ENCODE results near the gene RFPL3.
"Not testable (repeated sequence)": the region's sequence is repeated elsewhere in the genome, so short reads cannot be mapped to it uniquely, and the experiment has no call there.

RFPL3 gene

DNA sequence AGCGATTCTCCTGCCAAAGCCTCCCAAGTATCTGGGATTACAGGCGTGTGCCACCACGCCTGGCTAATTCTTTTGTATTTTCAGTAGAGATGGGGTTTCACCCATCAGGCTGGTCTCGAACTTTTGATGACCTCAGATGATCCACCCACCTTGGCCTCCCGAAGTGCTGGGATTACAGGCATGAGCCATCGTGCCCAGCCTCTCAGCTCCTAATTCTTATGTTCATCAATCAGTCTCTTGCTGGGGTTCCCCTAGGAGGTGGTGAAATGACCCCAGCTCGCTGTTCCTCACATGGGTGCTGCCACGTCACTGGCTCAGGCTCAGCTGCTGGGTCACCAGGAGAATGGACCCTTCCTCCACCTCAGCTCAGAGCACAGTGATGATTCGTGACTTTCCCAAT lies at the start of gene RFPL3:
RFPL3 (plus strand) TSS at position 301 of the 400 bp plus-strand sequence. CDS start 205 bp downstream, outside the sequence.
- not testable (repeated sequence) for DNase-seq (ENCODE audit: low read depth)

DNA sequence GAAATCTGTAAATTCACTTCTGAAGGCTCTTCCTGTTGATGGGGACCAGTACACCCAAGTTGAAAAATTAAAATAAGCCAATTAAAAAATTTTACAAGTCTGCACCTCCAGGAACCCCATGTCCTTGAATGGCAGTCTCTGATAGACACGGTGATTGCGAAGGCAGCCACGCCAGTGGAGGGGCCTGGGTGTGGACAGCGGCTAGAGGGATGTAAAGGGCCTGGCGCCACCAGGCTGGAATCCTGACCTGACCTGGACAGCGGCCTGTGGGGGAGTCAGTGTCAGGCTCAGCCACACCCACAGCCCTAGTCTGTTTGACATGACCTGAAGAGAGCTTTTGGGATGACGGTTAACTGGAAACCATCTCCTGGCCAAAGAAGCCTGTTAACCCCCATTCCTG lies 49.5 kb upstream of the RFPL3 start:
- no peak for DNase-seq (ENCODE audit: low read depth)

DNA sequence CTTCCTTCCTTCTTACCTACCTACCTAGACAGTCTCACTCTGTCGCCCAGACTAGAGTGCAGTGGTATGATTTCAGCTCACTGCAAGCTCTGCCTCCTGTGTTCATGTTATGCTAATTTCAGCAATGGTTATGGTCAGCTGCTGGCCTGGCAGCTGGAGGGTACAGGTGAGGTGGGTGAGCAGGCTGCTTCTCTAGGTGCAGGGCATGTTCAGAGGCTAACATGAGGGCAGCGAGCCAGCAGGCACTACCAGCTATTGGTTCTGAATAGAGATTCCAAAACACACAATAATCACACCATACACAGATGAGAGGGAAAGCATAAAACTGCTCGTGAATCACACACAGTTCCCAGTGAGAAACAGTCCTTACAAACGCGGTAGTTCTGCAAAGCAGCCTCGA lies 48.7 kb upstream of the RFPL3 start:
- DNase-seq (ENCODE audit: low read depth), result no peak

DNA sequence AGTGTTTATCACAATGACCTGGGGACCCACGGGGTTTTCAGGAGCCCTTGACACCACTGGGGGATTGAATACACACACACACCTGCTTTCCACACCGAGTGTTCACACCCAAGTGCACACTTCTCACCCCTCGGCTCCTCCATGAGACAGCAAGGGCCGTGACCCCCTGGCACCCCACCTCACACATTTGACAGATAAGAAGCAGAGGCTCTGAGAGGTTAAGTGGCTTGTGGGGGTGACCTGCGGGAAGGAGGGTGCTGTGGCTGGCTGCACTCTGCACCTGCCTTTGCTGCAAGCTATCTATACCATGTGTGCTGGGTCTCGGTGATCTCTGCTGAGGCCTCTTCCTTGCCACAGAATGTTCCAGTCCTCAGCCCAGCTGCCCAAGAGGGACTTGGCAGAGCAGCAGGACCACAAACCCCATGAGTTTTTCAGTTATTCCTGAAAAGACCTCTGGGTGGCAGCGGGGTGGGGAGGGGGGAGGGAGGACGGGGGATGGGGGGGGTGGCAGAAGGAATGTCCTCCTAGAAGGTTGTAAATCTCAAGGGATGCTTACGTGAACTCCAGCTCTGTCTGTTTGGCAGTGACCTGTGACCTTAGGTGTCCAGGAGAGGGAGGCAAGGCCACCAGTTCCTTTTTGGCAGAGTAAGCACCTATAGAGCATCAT lies 47.9 kb upstream of the RFPL3 start:
- DNase-seq (ENCODE audit: low read depth), result no peak

DNA sequence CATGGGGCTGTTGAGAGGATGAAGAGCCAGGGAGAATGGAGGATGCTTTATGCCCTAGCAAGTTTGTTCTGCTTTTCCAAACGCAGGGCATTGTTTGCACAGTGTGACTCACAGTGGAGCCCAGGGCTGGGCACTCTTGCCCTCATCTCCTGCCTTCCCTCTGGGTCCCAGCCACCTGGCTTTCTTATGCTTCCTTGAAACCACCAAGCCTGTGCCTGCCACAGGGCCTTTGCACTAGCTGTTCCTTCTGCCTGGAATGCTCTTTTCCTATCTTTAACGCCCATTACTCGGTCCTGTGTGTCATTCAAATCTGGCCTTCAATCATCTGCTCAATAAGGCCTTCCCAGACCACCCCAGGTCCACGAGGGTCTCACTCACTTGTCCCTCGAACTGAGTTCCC lies 46.9 kb upstream of the RFPL3 start:
- DNase-seq (ENCODE audit: low read depth), result no peak

DNA sequence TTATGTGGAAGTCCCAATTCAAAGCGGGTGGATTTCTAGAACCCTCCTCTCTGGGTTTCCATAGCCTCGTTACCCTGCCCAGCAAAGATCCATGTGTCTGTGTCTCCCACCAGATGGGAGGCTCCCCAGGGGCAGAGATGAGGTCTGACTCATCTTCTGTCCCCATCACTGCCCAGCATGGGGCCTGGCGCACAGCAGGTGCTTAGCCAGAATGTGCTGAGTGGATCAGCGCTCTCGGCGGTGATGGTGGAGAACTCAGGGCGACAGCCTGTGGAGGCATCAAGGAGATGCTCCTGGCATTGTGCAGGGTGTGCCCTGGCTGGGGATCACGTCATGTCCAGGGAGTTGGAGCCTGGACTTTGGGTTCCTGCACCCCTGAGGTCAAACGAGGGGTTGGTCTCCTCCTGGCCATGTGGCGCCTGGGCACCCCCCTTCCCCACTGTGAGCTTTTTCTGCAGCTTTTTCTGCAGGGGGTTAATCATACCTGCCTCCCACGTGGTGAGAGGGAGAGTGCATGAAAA lies 46.1 kb upstream of the RFPL3 start:
- no peak for DNase-seq (ENCODE audit: low read depth)

DNA sequence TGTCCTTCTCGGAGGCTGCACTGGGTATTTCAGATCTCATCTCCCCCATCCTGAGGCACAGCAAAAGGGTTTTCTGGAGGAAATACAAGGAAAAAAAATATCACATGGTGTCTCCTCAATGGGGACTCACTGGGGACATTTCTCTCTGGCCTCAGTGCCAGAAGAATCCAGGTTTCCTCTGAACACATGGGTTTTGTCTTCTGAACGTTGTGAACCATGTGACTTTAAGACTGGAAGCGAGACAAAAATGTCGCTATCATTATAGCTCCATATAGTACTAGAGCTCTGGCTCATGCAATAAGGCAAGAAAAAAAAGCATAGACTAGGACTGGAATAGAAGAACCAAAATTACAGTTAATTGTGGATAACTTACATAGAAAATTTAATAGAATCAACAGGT lies 44.9 kb upstream of the RFPL3 start:
- no peak for DNase-seq (ENCODE audit: low read depth)

DNA sequence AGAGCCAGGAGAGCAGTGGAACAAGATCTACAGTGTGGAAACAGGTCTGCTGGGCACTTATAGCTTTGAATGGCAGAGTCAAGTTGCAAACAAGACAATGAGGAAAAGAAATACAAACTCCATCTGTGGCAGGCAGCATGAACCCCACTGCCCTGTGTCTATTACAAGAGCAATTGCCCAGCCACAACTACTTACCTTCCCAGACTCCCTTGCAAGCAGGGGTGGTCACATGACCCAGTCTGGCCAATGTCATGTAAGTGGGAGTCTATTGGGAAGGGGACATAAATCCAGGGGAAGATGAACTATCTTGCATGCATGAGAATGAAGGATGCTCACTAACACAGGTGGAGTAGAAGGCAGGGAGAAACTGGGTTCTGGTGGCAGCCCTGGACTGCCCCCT lies 44.1 kb upstream of the RFPL3 start:
- no peak for DNase-seq (ENCODE audit: low read depth)

DNA sequence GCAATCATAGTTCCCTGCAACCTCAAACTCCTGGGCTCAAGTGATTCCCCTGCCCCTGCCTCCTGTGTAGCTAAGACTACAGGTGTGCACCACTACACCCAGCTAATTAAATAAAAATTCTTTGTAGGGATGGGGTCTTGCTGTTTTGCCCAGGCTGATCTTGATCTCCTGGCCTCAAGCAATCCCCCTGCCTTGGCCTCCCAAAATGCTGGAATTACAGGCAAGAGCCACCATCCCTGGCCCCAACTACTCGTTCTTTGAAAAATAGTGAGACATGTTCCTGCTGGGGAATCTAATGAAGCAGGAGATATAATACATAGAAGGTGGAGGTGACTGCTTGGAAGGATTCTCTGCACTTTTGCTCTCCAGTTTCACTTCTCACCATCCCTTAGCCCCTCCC lies 40.1 kb upstream of the RFPL3 start:
- DNase-seq (ENCODE audit: low read depth), result no peak

DNA sequence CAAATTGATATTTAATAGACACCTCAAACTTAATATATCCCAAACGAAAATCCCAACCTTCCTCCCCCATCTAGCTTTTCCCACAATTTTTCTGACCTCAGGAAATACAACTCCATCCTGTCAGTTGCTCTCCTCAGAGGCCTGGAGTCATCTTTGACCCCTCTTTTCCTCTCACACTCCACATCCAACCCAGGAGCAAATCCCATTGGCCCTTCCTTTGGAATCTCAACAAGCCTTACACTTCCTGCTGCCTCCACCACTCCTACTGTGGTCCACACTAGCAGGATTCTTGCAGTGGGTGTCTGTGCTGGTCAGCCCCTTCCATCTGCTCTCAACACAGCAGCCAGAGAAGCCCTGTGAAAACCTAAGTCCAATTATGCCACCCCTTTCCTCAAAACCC lies 39.3 kb upstream of the RFPL3 start:
- no peak for DNase-seq (ENCODE audit: low read depth)

DNA sequence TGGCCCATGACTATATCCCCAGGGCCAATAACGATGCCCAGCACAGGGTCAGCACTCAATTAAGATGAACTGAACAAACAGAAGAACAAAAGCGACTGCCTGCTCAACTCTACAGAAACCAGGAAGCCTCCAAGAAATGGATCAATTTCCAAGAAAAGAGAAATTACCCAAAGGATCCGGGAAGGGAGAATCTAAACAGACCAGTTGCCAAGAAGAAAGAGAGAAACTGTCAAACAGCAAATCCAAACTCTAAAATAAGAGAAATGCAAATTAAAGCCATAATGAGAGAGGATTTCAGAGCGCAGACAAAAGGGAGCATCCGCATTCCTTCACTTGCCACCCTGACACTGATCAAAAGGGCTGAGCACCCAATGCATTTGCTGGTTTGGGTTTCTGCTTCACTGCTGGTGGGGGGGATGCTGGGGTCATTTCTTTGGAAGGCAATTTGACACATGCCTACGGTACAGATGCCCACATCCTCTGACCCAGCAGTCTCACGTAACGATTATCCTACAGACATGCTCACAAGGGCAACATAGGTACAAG lies 37.7 kb upstream of the RFPL3 start:
- DNase-seq (ENCODE audit: low read depth), result no peak

DNA sequence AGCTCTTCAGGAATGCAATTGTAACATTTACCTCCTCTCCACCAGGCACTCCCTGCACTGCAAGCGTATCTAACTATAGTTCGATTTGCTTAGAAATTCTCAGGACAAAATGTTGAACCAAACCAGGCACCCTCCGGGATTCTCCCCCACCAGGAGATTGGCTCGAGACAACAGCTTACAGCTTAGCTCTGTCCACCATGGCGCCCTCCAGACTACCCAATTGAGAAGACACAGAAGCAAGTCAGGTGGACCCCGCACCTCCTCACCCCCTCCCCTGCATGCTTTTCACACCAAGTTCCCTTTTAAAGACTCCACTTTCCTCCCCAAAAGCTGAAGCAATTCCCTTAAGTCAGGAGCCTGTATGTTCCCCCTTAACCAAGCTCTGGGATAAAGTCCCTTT lies 34.7 kb upstream of the RFPL3 start:
- no peak for DNase-seq (ENCODE audit: low read depth)

DNA sequence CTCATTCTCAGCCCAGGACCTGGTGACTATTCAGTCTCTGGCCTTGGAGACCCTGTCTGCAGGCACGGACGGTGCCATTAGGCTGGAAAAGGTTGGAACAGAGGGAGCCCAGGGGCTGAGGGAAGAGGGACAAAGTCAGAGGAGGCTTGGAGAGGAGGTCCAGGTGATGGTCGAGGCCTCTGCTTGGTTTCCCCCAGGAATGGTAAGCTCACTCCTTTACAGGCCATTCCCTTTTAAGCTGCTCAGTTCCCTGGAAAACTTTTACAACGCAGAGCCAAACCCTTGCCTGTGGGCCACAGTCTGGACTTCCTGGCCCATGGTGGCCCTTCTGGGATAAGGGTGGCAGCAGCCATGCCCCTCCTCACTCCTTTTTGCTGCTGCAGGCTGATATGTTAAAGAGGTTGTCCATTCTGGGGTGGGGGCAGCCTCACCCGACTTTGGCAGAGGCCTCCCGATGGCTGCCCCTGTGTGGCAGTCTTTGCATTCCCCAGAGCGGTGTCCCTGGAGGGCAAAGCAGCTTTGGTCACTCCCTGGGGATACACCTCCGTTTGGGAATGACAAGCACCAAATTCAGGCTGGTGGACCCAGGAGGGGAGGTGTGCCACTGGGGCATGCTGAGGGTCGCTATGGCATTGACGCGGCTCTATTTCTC lies 34.0 kb upstream of the RFPL3 start:
- no peak for DNase-seq (ENCODE audit: low read depth)

DNA sequence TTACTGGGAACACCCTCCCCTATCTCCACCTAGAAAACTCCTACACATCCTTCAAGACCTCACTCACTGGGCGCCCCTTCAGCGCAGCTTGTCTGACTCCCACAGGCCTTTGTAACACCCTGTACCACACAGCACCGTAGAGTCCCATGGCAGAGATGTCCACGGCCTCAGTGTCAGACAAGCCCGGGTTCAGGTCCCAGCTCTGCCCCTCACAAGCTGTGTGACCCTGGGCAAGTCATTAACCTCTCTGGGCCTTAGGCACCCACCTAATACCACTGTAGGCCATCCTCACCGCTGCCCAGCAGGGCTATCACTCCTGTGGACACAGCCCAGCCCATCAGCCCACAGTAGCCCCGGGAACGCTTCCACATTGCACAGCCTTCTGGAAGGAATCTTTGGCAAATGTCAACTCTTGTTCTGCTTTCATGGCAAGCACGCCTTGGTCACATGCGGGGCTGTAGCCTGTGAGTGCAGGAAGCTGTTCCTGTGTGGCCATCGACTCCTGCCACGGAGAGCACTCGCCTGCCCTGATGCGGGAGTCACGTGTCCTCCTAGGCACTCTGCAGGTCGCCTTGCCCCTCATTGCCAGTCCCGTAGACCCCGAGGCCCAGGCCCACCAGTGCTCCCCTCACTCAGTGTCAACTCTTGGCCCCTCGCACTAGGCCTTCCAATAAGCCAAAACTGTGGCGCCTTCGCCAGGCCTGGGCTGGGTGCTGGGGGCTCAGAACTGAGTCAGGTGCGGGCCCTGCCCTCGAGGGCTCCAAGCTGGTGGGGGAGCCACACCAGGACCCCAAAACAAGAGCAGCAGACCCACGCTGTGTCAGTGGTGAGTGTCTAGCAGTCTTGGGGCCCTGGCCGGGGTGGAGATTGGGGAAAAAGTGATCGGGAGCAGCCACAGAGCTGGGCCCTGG lies 32.9 kb upstream of the RFPL3 start:
- no peak for DNase-seq (ENCODE audit: low read depth)

DNA sequence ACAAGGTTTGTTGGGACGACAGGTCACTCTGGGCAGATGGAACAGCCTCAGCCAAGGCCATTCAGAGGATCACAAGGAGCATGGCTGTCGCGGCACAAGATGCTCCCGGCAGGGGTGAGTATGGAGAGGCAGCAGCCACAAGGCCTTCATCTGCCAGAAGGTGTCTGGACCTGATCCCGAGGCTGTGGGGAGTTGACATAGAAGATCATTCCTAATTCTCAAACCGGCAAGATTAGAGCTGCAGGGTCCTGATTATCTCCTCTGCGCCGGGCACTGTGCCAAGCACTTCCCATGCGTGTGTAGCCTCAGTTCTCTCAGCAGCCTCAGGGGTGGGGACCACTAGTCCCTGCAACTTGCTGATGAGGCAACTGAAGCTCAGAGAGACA lies 32.3 kb upstream of the RFPL3 start:
- no peak for DNase-seq (ENCODE audit: low read depth)

DNA sequence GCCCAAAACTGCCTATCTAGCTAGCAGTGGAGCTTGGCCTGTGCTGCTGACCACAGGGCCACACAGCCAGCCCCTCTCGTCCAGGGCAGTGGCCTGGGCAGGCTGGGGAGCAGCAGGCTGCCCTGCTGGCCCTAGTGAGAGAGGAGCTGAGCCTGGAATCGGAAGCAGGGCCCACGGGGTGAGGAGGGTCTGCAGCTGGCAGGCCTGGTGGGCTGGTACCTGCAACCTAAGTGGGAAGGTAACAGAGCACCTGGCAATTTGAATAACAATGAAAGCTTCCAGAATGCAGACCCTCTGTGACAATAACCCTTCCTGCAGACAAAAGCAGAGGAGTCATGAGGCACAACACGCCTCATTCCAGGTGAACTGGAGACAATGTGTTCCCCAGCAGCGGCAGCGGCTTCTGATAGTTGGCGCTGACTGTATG lies 31.8 kb upstream of the RFPL3 start:
- no peak for DNase-seq (ENCODE audit: low read depth)

DNA sequence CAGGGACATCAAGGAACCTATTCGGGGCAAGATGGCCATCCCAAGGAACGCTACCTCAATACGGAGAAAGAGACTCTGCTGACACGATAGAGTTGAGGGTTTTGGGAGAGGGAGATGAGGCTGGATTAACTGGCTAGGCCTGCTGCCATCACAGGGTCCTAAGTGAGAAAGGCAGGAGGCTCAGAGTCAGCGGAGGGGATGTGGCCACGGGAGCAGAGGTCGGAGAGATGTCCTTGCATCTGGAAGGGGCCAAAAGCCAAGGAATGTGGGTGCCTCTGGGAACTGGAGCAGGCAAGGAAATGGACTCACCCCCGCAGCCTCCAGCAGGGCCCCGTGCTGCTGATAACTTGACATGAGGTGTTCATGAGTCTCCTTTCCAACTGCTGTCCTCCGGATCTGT lies 31.0 kb upstream of the RFPL3 start:
- no peak for DNase-seq (ENCODE audit: low read depth)

DNA sequence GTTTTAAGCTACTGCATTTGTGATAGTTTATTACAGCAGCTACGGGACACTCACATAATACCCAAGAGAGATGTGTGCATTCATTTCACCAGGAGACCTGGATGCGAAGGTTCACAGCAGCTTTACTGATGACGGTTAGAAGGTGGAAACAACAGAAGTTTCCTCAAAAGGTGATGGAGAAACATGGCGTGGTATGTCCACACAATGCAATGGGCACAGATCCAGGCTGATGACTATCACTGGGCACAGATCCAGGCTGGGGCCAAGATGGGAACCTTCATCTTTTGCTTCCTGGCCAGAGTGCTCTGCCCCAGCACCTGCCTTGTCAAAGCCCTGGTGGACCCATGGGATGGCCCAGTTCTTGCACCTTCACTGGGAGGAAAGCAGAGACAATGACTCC lies 30.6 kb upstream of the RFPL3 start:
- DNase-seq (ENCODE audit: low read depth), result no peak

DNA sequence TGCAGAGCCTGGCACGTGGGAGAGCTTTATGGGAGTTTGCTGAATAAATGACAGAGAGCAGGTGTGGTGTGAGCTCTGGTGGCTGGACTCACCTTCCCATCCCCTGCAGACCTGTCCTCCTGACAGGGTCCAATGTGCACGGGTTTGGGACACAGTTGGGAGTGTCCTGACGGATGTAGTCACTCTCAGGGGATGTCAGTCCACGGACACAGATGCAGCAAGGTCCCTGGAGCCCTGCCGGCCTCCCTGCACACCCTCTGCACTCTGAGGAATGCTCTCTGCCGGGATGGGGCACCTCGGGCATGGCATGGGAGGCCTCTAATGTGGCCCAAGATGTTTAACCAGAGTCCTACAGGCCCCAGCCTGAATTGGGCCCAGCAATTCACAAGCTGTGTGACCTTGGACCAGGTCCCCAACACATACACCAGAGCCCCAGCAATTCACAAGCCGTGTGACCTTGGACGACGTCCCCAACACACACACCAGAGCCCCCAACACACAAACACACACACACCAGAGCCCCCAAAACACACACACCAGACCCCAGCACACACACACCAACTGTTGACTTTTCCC lies 30.0 kb upstream of the RFPL3 start:
- DNase-seq (ENCODE audit: low read depth), result no peak

DNA sequence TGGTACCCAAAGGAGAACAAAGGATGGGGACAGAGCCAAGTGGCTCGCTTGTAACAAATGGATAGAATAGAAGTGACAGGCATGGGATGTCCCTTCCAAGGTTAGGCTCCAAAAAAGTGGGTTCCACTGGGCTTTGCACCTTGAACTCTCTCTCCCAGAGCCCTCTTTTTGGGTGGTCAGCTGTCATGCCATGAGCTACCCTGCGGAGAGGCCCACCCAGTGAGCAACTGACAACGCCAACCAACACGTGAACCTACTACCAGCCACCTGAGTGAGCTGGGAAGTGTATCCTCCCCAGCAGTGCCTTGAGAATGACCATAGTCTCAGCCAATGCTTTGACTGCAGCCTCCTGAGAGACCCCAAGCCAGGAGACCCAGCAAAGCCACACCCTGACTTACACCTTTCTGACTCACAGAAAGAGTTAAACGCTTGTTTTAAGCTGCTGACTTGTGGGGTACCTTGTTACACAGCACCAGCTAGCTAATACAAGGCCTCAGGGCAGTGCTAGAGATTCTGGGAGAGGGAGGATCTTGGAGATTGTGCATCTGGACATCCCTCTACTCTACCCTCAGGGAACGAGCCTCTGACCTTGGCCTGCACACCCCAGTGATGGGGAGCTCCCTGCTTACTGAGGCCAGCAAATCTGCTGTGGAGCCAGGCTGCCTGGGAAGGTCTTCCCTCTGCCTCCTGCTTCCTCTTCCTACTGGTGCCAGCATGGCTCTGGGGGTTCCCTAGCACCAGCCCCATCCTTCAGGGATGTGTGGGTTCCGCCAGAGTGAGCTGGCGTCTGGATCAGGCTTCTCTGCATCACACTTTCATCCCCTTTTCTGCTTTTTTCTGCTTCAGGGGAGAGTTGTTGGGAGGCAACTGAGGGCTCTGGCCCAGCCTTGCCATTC lies 29.1 kb upstream of the RFPL3 start:
- DNase-seq (ENCODE audit: low read depth), result no peak

DNA sequence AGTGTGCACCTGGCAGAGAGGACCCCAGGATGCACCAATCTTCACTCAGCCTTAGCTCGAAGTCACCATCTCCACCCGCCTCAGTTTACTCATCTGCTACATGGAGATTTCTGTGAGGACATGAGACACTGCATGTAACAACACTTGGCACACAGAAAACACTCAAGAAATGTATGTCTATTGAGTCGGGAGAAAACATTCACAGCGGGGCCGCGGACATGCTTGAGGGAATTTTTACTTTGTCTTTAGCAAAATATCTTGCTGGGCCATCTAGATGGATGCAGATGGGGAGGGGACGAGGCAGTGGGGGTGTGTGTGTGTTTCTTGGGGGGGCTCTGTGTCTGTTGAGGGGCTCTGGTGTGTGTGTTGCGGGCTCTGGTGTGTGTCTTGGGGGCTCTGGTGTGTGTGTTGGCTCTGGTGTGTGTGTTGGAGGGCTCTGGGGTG lies 28.4 kb upstream of the RFPL3 start:
- DNase-seq (ENCODE audit: low read depth), result no peak
